H7 (cell line): ENCODE measurements around the gene EVC. TPM values are rescaled to one million over a fixed set of nuclear protein-coding genes. Genes with fewer than 3 reads are reported as not detected.

Experiments used
- DNase-seq: peaks from one replicate; pipeline ENCODE4 v3.0.0; 2012
- H3K27me3 ChIP-seq: 2 replicates; pipeline ENCODE4 v1.6.0; 2011; ENCODE audit warnings: mild to moderate bottlenecking, low read length; ENCODE audit not compliant: control insufficient read depth, insufficient read depth
- H3K36me3 ChIP-seq: replicated peaks from 2 replicates; pipeline ENCODE4 v1.5.1; 2011; ENCODE audit warnings: low read length; ENCODE audit not compliant: control insufficient read depth, insufficient read depth
- H3K4me3 ChIP-seq: 2 replicates; pipeline ENCODE4 v1.5.1; 2011; ENCODE audit warnings: low read depth, mild to moderate bottlenecking, control low read depth, low read length, moderate library complexity; ENCODE audit not compliant: insufficient read depth
- total RNA-seq: library from RNA; depleted of rRNA; stranded (reverse); fragments of >200 nt; shearing (Covaris generic); gene quantifications from 2 replicates; pipeline ENCODE4 v1.2.3, GENCODE V29; 2014

The EVC gene
- total RNA-seq, 1 experiment from 2014 or later = 4.5 TPM

GRCh38 chr4:5772528-5773270 lies 61.7 kb downstream of the EVC start:
- no peaks in the 10 kb centered on the region for H3K27me3 ChIP-seq
- DNase-seq = no peak

GRCh38 chr4:5773271-5773555 lies 62.2 kb downstream of the EVC start:
- no peaks in the 10 kb centered on the region; the same call in 1 of the 2 replicates for H3K36me3 ChIP-seq
- no peak for DNase-seq
- H3K27me3 ChIP-seq = no peaks in the 10 kb centered on the region
- no peak overlapping the region for H3K4me3 ChIP-seq

More at GRCh38 chr4:5772528-5773270, 61.7 kb downstream of the EVC start:
- Histone ChIP-seq H3K4me3 (no peak overlapping the region), H3K36me3 (no peaks in the 10 kb centered on the region; the same call in 1 of the 2 replicates)

GRCh38 chr4:5774416-5775036 lies 63.5 kb downstream of the EVC start:
- no peak for DNase-seq
- H3K4me3 ChIP-seq = no peak overlapping the region
- no peaks in the 10 kb centered on the region for H3K27me3 ChIP-seq

GRCh38 chr4:5776510-5776909 lies 65.5 kb downstream of the EVC start:
- no peak for DNase-seq
- Histone ChIP-seq H3K36me3 (no peaks in the 10 kb centered on the region; the same call in 1 of the 2 replicates), H3K27me3 (no peaks in the 10 kb centered on the region), H3K4me3 (no peak overlapping the region)

More at GRCh38 chr4:5774416-5775036, 63.5 kb downstream of the EVC start:
- no peaks in the 10 kb centered on the region; the same call in 1 of the 2 replicates for H3K36me3 ChIP-seq

DNA sequence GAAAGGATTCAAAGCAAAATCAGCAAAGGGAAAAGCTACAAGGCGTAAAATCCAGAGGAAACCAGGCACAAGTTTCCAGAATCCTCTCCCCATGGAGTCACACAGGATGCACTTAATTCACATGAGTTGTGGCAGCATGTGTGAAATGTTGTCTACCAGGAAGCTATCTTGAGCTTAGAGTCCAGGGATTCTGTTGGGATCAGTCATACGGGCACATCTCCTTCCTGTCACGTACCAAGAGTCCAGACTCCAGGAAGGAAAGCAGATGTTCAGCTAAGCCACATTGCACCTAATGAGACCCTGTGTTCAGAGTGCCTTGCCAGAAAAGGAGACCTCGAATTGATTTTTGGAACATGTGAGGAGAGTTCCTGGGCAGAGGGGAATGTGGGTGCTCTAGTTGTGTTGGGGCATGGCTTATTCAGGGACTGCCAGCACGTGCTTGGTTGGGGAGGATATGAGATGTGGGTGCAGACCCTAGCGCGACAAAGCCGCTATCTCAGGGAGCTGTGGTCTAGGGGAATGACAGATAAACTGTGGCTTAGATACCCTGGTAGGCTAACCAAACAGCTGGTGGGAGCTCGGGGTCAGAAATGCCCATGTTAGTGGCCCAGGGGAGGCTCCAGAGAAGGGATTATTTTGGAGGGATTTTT lies 70.0 kb downstream of the EVC start:
- no peak for DNase-seq
- Histone ChIP-seq H3K4me3 (no peak overlapping the region), H3K36me3 (peaks cover 2% of the 10 kb centered on the region)

GRCh38 chr4:5781691-5782090 lies 70.7 kb downstream of the EVC start:
- no peaks in the 10 kb centered on the region for H3K27me3 ChIP-seq
- no peak overlapping the region for H3K4me3 ChIP-seq
- H3K36me3 ChIP-seq = peaks cover 2% of the 10 kb centered on the region
- DNase-seq = no peak

More for the DNA sequence above, 70.0 kb downstream of the EVC start:
- no peaks in the 10 kb centered on the region for H3K27me3 ChIP-seq

DNA sequence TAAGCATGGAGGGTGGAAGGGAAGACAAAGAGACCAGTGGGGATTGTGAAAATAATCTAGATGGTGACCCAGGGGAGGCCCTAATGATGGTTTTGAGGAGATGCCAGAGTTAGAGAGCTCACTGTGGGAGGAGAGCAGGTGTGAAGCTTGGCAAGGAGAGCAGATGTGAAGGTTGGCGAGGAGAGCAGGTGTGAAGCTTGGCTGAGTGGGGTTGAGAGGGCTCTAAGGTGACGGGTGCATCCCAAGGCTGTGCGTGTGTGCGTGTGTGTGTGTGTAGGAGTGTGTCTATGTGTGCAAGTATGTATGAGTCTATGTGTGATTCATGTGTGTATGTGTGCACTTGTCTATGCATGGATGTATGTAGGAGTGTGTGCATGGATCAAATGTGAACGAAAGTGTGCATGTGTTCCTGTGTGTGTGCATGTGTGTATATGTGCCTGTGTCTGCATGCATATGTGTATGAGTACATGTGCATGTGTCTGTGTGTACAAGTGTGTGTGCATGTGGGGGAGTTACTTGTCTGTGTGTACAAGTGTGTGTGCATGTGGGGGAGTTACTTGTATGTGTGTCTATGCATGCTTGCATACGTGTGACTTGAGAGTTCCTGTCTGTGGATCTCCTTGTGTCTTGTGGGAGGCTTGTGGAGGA lies 72.0 kb downstream of the EVC start:
- H3K27me3 ChIP-seq = no peaks in the 10 kb centered on the region

GRCh38 chr4:5783486-5783885 lies 72.5 kb downstream of the EVC start:
- Histone ChIP-seq H3K4me3 (no peak overlapping the region), H3K27me3 (no peaks in the 10 kb centered on the region), H3K36me3 (peaks cover 3% of the 10 kb centered on the region)
- no peak for DNase-seq

More for the DNA sequence above, 72.0 kb downstream of the EVC start:
- DNase-seq = no peak
- peaks cover 3% of the 10 kb centered on the region for H3K36me3 ChIP-seq
- H3K4me3 ChIP-seq = no peak overlapping the region

- Histone ChIP-seq H3K36me3 (peaks cover 3% of the 10 kb centered on the region), H3K27me3 (no peaks in the 10 kb centered on the region), H3K4me3 (no peak overlapping the region)
- DNase-seq = no peak
Observed at GRCh38 chr4:5784021-5784420, 73.0 kb downstream of the EVC start.

GRCh38 chr4:5784960-5785611 lies 74.1 kb downstream of the EVC start:
- Histone ChIP-seq H3K27me3 (no peaks in the 10 kb centered on the region), H3K36me3 (peaks cover 3% of the 10 kb centered on the region), H3K4me3 (no peak overlapping the region)
- no peak for DNase-seq

GRCh38 chr4:5785806-5786680 lies 75.0 kb downstream of the EVC start:
- DNase-seq = no peak
- Histone ChIP-seq H3K27me3 (no peaks in the 10 kb centered on the region), H3K36me3 (peaks cover 3% of the 10 kb centered on the region), H3K4me3 (no peak overlapping the region)

DNA sequence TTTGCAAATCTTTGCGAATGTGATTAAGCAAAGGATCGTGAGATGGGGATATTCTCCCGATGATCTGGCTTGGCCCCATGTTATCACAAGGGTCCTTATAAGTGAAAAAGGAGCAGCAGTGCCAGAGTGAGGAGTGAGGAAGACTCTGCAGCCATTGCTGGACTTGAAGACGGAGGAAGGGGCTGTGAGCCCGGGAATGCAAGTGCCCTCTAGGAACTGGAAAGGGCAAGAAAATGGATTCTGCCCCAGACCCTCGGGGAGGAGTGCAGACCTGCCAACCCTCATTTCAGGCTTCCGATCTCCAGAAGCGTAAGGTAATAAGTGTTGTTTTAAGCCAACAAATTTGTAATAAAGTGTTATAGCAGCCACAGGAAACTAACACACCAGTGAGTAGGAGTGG lies 76.3 kb downstream of the EVC start:
- DNase-seq = no peak

DNA sequence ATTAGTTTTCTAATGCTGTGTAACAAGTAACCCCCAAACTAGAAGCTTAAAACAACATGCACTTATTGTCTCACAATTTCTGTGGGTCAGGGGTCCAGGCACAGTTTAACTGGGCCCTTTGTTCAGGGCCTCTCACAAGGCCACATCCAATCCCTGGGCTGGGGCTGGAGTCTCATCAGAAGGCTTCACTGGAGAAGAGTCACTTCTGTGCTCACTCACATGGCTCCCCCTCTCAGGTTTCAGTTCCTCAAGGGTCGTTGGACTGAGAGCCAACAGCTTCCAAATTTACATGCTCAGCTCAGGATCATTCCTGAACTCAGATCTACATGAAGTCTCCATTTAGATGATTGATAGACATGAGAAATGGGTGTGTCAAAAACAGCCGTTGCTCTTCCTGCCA lies 77.1 kb downstream of the EVC start:
- DNase-seq = no peak
- Histone ChIP-seq H3K4me3 (no peak overlapping the region), H3K36me3 (peaks cover 1% of the 10 kb centered on the region; the same call in 1 of the 2 replicates), H3K27me3 (no peaks in the 10 kb centered on the region)

More for the DNA sequence above, 76.3 kb downstream of the EVC start:
- H3K36me3 ChIP-seq = peaks cover 3% of the 10 kb centered on the region
- H3K4me3 ChIP-seq = no peak overlapping the region
- H3K27me3 ChIP-seq = no peaks in the 10 kb centered on the region
